ENCODE measurements around the gene RC3H1. TPM values are rescaled to one million over a fixed set of nuclear protein-coding genes. Genes with fewer than 3 reads are reported as not detected.

The RC3H1 gene
- total RNA-seq, 1 donor, result 37.0 TPM

- TF ChIP-seq, protein P1, sequence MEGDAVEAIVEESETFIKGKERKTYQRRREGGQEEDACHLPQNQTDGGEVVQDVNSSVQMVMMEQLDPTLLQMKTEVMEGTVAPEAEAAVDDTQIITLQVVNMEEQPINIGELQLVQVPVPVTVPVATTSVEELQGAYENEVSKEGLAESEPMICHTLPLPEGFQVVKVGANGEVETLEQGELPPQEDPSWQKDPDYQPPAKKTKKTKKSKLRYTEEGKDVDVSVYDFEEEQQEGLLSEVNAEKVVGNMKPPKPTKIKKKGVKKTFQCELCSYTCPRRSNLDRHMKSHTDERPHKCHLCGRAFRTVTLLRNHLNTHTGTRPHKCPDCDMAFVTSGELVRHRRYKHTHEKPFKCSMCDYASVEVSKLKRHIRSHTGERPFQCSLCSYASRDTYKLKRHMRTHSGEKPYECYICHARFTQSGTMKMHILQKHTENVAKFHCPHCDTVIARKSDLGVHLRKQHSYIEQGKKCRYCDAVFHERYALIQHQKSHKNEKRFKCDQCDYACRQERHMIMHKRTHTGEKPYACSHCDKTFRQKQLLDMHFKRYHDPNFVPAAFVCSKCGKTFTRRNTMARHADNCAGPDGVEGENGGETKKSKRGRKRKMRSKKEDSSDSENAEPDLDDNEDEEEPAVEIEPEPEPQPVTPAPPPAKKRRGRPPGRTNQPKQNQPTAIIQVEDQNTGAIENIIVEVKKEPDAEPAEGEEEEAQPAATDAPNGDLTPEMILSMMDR (IDR thresholded peaks at IDR 0.05; ENCODE audit: insufficient read depth, low read length), result no peak
- H3K4me3 ChIP-seq (ENCODE audit: low read depth, low read length), result no peak overlapping the region
- no peak for DNase-seq (ENCODE audit: low read depth)
Observed at GRCh38 chr1:173925306-173926242, 96.6 kb downstream of the RC3H1 start.

GRCh38 chr1:173920861-173921260 is 101.3 kb downstream of the RC3H1 start:
- no peak overlapping the region for H3K4me3 ChIP-seq (ENCODE audit: low read depth, low read length)
- TF ChIP-seq, protein P1 (IDR thresholded peaks at IDR 0.05; ENCODE audit: insufficient read depth, low read length), result no peak
- no peak for DNase-seq (ENCODE audit: low read depth)

- no peak overlapping the region for H3K4me3 ChIP-seq (ENCODE audit: low read depth, low read length)
- DNase-seq (ENCODE audit: low read depth), result no peak
- TF ChIP-seq, protein P1 (IDR thresholded peaks at IDR 0.05; ENCODE audit: insufficient read depth, low read length), result no peak
Observed at GRCh38 chr1:173917635-173918493, 104.3 kb downstream of the RC3H1 start.

DNA sequence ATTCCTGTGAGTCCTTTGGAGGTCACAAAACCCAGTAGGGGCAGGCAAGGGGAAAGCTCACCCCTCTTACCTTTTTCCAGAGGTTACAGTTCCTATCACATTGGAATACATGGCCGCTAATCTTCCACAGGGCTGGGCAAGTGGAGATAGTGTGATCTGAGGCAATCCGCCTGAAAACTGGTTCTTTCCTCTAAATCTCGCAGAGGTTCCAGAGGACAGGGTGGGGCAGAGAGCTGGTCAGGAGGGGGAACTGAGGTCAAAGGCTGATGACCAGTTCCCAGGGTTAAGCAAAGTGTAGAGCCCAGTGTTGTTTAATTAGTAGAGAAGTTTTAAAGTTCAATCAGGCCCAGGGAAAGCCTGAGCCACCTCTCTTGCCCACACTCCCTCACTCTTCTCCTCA is 105.0 kb downstream of the RC3H1 start, which contains the start of gene SERPINC1:
TSS of gene SERPINC1 (minus strand) at position 179 of the 400 bp plus-strand sequence. CDS start at position 111, 68 bp downstream.
- TF ChIP-seq, protein P1 (IDR thresholded peaks at IDR 0.05; ENCODE audit: insufficient read depth, low read length), result no peak

DNA sequence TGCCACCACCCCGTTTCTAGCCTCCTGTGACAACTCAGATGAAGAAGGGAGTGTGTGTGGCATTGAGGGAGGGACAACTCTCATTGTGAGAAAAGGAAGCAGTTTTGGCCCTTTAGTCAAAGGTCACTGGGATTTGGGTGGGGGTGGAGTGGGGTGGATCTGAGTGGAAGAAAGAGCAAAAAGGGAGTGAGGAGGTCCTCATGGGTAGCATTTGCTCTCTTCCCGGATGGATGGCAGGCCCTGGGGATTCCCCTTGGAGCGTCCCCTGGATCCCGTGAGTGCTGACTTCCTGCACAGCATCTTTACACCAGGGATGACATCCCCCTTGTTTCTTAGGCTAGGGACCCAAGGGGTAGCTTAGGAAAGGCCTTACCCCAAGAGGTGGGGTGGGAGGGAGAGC is 105.5 kb downstream of the RC3H1 start:
- TF ChIP-seq, protein P1 (IDR thresholded peaks at IDR 0.05; ENCODE audit: insufficient read depth, low read length), result no peak
- no peak for DNase-seq (ENCODE audit: low read depth)
- H3K4me3 ChIP-seq (ENCODE audit: low read depth, low read length), result no peak overlapping the region

More for the DNA sequence above, 105.0 kb downstream of the RC3H1 start, which contains the start of gene SERPINC1:
- DNase-seq (ENCODE audit: low read depth), result no peak
- H3K4me3 ChIP-seq (ENCODE audit: low read depth, low read length), result no peak within 1 kb of the TSS

GRCh38 chr1:173915596-173915995 is 106.6 kb downstream of the RC3H1 start:
- TF ChIP-seq, protein P1 (IDR thresholded peaks at IDR 0.05; ENCODE audit: insufficient read depth, low read length), result no peak
- H3K4me3 ChIP-seq (ENCODE audit: low read depth, low read length), result no peak overlapping the region
- no peak for DNase-seq (ENCODE audit: low read depth)
